Astrocyte (in vitro differentiated cells and primary cell): ENCODE results near the gene LYSMD4. TPM values are rescaled to one million over a fixed set of nuclear protein-coding genes. Genes with fewer than 3 reads are reported as not detected.
"Not testable (repeated sequence)": the region's sequence is repeated elsewhere in the genome, so short reads cannot be mapped to it uniquely, and the experiment has no call there.

Source experiments
- DNase-seq: peaks from one replicate; pipeline ENCODE4 v3.0.0-alpha.2; 2010; ENCODE audit warnings: low read depth
- FAIRE-seq: peaks from 2 replicates; lab custom pipeline; 2011; peaks lifted over from hg19 to GRCh38; lab: Jason Lieb, UNC
- H2AFZ ChIP-seq: 2 replicates; pipeline ENCODE4 v1.6.0; 2012; ENCODE audit warnings: low read depth, low read length, inconsistent platforms
- H3K27ac ChIP-seq: 2 replicates; pipeline ENCODE4 v1.5.1; 2011; ENCODE audit warnings: low read depth, low read length, inconsistent platforms
- H3K27me3 ChIP-seq: 2 replicates; pipeline ENCODE4 v1.6.0; 2011; ENCODE audit warnings: low read length, inconsistent platforms; ENCODE audit not compliant: insufficient read depth
- H3K36me3 ChIP-seq: 2 replicates; pipeline ENCODE4 v1.5.1; 2011; ENCODE audit warnings: low read length, inconsistent platforms; ENCODE audit not compliant: insufficient read depth
- H3K4me1 ChIP-seq: 2 replicates; pipeline ENCODE4 v1.5.1; 2011; ENCODE audit warnings: low read length, inconsistent platforms; ENCODE audit not compliant: insufficient read depth
- H3K4me2 ChIP-seq: 2 replicates; pipeline ENCODE4 v1.6.0; 2012; ENCODE audit warnings: low read length, inconsistent platforms
- H3K4me3 ChIP-seq: 2 replicates; pipeline ENCODE4 v1.5.1; 2011; ENCODE audit warnings: low read depth, mild to moderate bottlenecking, low read length, inconsistent platforms; ENCODE audit not compliant: insufficient read depth
- H3K79me2 ChIP-seq: 2 replicates; pipeline ENCODE4 v1.6.0; 2012; ENCODE audit warnings: mild to moderate bottlenecking, low read length, inconsistent platforms; ENCODE audit not compliant: insufficient read depth
- H3K9ac ChIP-seq: 2 replicates; pipeline ENCODE4 v1.6.0; 2012; ENCODE audit warnings: mild to moderate bottlenecking, low read length, inconsistent platforms
- H3K9me3 ChIP-seq: 2 replicates; pipeline ENCODE4 v1.5.1; 2012; ENCODE audit warnings: low read depth, mild to moderate bottlenecking, low read length, inconsistent platforms; ENCODE audit not compliant: insufficient read depth
- H4K20me1 ChIP-seq: 2 replicates; pipeline ENCODE4 v1.6.0; 2012; ENCODE audit warnings: low read length, inconsistent platforms; ENCODE audit not compliant: insufficient read depth
- H3K27ac Mint-ChIP-seq: one replicate; pipeline ENCODE4 v1.8.0; 2021; ENCODE audit warnings: mild to moderate bottlenecking, mixed read lengths; ENCODE audit not compliant: unreplicated experiment
- H3K27me3 Mint-ChIP-seq: one replicate; pipeline ENCODE4 v1.8.0; 2021; ENCODE audit warnings: low read depth, mixed read lengths; ENCODE audit not compliant: unreplicated experiment
- H3K36me3 Mint-ChIP-seq: one replicate; pipeline ENCODE4 v1.8.0; 2021; ENCODE audit warnings: low read depth, mixed read lengths; ENCODE audit not compliant: unreplicated experiment
- H3K4me1 Mint-ChIP-seq: one replicate; pipeline ENCODE4 v1.8.0; 2021; ENCODE audit warnings: low read depth, mixed read lengths; ENCODE audit not compliant: unreplicated experiment
- H3K4me3 Mint-ChIP-seq: one replicate; pipeline ENCODE4 v1.8.0; 2021; ENCODE audit warnings: mild to moderate bottlenecking, moderate library complexity, mixed read lengths; ENCODE audit not compliant: unreplicated experiment
- H3K9me3 Mint-ChIP-seq: one replicate; pipeline ENCODE4 v1.8.0; 2021; ENCODE audit warnings: mild to moderate bottlenecking, mixed read lengths; ENCODE audit not compliant: unreplicated experiment
- CTCF ChIP-seq: IDR thresholded peaks from 2 replicates; pipeline ENCODE4 v1.5.1; 2011; ENCODE audit warnings: low read depth, mild to moderate bottlenecking, inconsistent platforms, low read length, moderate library complexity; ENCODE audit not compliant: insufficient read depth
- EZH2 ChIP-seq: IDR thresholded peaks from 2 replicates; pipeline ENCODE4 v1.6.1; 2012; ENCODE audit warnings: mild to moderate bottlenecking, low read length, inconsistent platforms; ENCODE audit not compliant: insufficient read depth
- total RNA-seq: library from RNA; stranded (reverse); gene quantifications from 2 replicates; pipeline ENCODE4 v1.2.1, GENCODE V29; 2021

Gene LYSMD4
- total RNA-seq, 1 donor from 2014 or later = 5.0 TPM

DNA sequence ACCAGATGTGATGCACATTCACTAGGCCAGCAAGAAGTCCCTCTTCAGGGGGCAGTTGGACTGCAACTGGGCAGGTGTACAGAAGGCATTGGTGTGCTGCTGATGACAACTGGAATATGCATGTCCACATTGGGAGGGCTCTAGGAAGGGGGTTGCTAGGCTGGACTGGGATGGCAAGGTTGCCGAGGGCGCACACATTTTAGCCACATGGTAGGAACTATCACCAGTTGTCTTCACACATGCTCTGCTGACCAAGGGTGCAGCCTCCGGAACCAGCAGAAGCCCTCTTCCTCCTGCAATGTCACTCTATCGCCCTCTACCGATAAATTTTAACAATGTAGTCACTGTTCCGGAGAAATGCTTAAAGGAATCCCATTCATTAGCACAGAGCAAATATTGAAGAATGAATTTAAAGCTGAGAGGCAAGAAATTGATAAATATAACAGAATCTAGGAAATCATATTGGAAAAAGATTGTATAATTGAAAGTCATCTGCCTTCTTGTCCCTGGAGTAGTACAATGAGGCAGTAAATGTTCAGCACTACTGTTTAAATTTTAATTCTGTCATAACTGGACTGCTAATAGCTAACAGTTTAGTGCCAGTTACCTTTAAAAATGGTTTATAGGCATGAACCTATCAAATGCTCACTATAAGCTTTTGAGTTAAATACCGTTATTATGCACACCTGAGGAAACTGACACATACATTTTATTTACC lies 22.6 kb upstream of the LYSMD4 start:
- Histone ChIP-seq H4K20me1 (no peaks in the 10 kb centered on the region), H3K36me3 (no peaks in the 10 kb centered on the region), H3K4me2 (no peak overlapping the region), H3K9me3 (no peaks in the 10 kb centered on the region), H3K79me2 (no peaks in the 10 kb centered on the region), H3K9ac (no peak overlapping the region), H3K27ac (no peak overlapping the region), H3K4me3 (no peak overlapping the region), H3K4me1 (no peaks in the 10 kb centered on the region), H3K27me3 (no peaks in the 10 kb centered on the region), H2AFZ (no peak overlapping the region)
- Mint-ChIP-seq H3K36me3 (no peaks in the 10 kb centered on the region), H3K27ac (no peak overlapping the region), H3K4me3 (no peak overlapping the region), H3K27me3 (peaks cover 10% of the 10 kb centered on the region), H3K9me3 (no peaks in the 10 kb centered on the region), H3K4me1 (no peaks in the 10 kb centered on the region)
- FAIRE-seq (peak; percentile 56), DNase-seq (peak; percentile 39)
- TF ChIP-seq EZH2 (no peak), CTCF (peak; percentile 84)

GRCh38 chr15:99753066-99753465 lies 19.8 kb upstream of the LYSMD4 start:
- no peak overlapping the region for H3K9ac ChIP-seq
- no peak for TF ChIP-seq CTCF
- Mint-ChIP-seq H3K4me1 (no peaks in the 10 kb centered on the region), H3K9me3 (no peaks in the 10 kb centered on the region), H3K27ac (no peak overlapping the region), H3K36me3 (no peaks in the 10 kb centered on the region), H3K4me3 (no peak overlapping the region), H3K27me3 (peaks cover 12% of the 10 kb centered on the region)
- no peaks in the 10 kb centered on the region for H3K79me2 ChIP-seq
- DNase-seq (no peak), FAIRE-seq (no peak)
- H4K20me1 ChIP-seq = no peaks in the 10 kb centered on the region
- no peak overlapping the region for H3K4me3 ChIP-seq
- H3K36me3 ChIP-seq = no peaks in the 10 kb centered on the region
- H3K4me2 ChIP-seq = no peak overlapping the region
- H3K27ac ChIP-seq = no peak overlapping the region
- H3K9me3 ChIP-seq = no peaks in the 10 kb centered on the region
- H3K27me3 ChIP-seq = no peaks in the 10 kb centered on the region
- H3K4me1 ChIP-seq = no peaks in the 10 kb centered on the region
- H2AFZ ChIP-seq = no peak overlapping the region

DNA sequence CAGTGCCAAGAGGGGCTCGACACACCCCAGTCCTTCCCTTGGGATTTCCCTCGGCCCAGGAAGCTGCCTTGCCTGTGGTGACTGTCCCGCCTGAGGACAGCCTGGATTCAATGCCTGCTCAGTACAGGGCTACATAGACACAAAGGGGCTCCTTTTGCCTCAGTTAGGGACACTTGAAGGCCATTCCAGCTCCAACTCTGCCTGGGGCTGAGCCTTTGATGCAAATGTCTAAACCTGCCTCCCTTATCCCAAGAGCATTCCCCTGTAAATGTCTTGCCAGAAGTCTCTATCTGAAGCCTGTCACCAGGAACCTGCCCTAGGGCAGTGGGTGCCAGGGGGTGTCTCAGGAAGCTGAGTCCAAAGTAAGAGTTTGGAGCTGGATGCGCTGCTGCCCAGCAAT lies 19.3 kb upstream of the LYSMD4 start:
- Mint-ChIP-seq H3K27me3 (peaks cover 13% of the 10 kb centered on the region), H3K27ac (no peak overlapping the region), H3K36me3 (no peaks in the 10 kb centered on the region), H3K4me1 (no peaks in the 10 kb centered on the region), H3K9me3 (no peaks in the 10 kb centered on the region), H3K4me3 (no peak overlapping the region)
- no peak for DNase-seq
- Histone ChIP-seq H3K79me2 (no peaks in the 10 kb centered on the region), H3K4me2 (no peak overlapping the region), H3K9me3 (no peaks in the 10 kb centered on the region), H2AFZ (no peak overlapping the region), H3K4me1 (no peaks in the 10 kb centered on the region), H3K9ac (no peak overlapping the region), H3K27ac (no peak overlapping the region), H3K4me3 (no peak overlapping the region), H3K36me3 (no peaks in the 10 kb centered on the region), H4K20me1 (no peaks in the 10 kb centered on the region), H3K27me3 (no peaks in the 10 kb centered on the region)
- TF ChIP-seq CTCF (no peak), EZH2 (no peak)
- FAIRE-seq = no peak

DNA sequence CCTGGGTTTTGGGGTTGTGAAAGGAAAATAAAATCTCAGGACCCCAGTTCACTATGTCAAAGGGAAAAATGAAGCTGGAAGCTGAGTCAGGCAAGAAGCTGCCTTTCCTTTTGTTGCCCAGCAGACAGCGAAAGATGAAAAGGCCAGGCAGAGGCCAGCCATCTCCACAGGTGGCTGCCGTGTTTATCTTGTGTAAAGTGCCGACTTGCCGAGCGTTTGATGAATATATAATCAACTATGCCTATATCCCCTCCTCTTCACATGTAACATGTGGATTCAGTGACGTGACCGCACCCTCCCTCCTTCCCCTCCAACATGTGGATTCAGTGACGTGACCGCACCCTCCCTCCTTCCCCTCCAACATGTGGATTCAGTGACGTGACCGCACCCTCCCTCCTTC lies 17.1 kb upstream of the LYSMD4 start:
- not testable (repeated sequence) for H2AFZ ChIP-seq, H3K36me3 ChIP-seq, H3K4me3 Mint-ChIP-seq, DNase-seq, H3K27ac ChIP-seq, H3K4me3 ChIP-seq, H3K79me2 ChIP-seq, H3K9ac ChIP-seq, H4K20me1 ChIP-seq, FAIRE-seq, H3K36me3 Mint-ChIP-seq, H3K9me3 Mint-ChIP-seq, H3K4me1 ChIP-seq, H3K27me3 ChIP-seq, H3K4me1 Mint-ChIP-seq, H3K27ac Mint-ChIP-seq, H3K9me3 ChIP-seq, H3K4me2 ChIP-seq
- peaks cover 11% of the 10 kb centered on the region for H3K27me3 Mint-ChIP-seq
